Amniotic stem cell (primary cell): ENCODE measurements around the gene HIP1R.

Experiments
- DNase-seq: peaks from one replicate; lab custom pipeline; 2025; lab: John Stamatoyannopoulos, UW

Gene HIP1R

GRCh38 chr12:122848471-122849351 lies 13.5 kb downstream of the HIP1R start:
- DNase-seq = no peak

- no peak for DNase-seq
Measured at GRCh38 chr12:122849352-122850047, 14.2 kb downstream of the HIP1R start.

- no peak for DNase-seq
Measured at GRCh38 chr12:122850048-122850445, 14.8 kb downstream of the HIP1R start.

GRCh38 chr12:122850695-122851350 lies 15.6 kb downstream of the HIP1R start:
- DNase-seq = no peak

- peak; percentile 72 for DNase-seq
Measured at GRCh38 chr12:122851820-122852219, 16.6 kb downstream of the HIP1R start.

GRCh38 chr12:122852336-122853275 lies 17.3 kb downstream of the HIP1R start:
- no peak for DNase-seq

GRCh38 chr12:122853582-122854245 lies 18.5 kb downstream of the HIP1R start:
- no peak for DNase-seq

GRCh38 chr12:122854554-122854953 lies 19.3 kb downstream of the HIP1R start:
- no peak for DNase-seq

GRCh38 chr12:122855071-122855829 lies 20.0 kb downstream of the HIP1R start:
- no peak for DNase-seq

GRCh38 chr12:122855928-122856831 lies 20.9 kb downstream of the HIP1R start:
- no peak for DNase-seq

GRCh38 chr12:122856999-122857671 lies 21.9 kb downstream of the HIP1R start:
- no peak for DNase-seq

- no peak for DNase-seq
Measured at GRCh38 chr12:122858171-122858570, 22.9 kb downstream of the HIP1R start.

GRCh38 chr12:122858591-122859302 lies 23.5 kb downstream of the HIP1R start:
- DNase-seq = no peak

GRCh38 chr12:122859303-122860039 lies 24.2 kb downstream of the HIP1R start:
- DNase-seq = no peak

- DNase-seq = peak; percentile 61
Measured at GRCh38 chr12:122860040-122860853, 25.0 kb downstream of the HIP1R start.

- no peak for DNase-seq
Measured at GRCh38 chr12:122860854-122861586, 25.8 kb downstream of the HIP1R start.
